SK-N-SH treated with all-trans-retinoic acid at 6 μM for 48 hours (cell line): ENCODE measurements around the gene LTBP2.

Source experiments
- ATAC-seq: fragments of 200-7000 bp; cut with Tn5 transposase; 3 replicates; pipeline ENCODE4 v1.9.1; 2020; ENCODE audit warnings: mild to moderate bottlenecking, moderate library complexity
- ARNTL ChIP-seq: fragments of 450-650 bp; formaldehyde crosslinking; IDR thresholded peaks from 2 replicates; pipeline ENCODE4 v1.5.0; 2020; ENCODE audit warnings: low read depth, mild to moderate bottlenecking, moderate library complexity, borderline replicate concordance
- CSDC2 ChIP-seq: fragments of 250-450 bp; sonication (Bioruptor Pico); IDR thresholded peaks from 2 replicates; pipeline ENCODE4 v1.5.0; 2020; ENCODE audit warnings: mild to moderate bottlenecking, moderate library complexity
- ESRRG ChIP-seq: fragments of 250-450 bp; sonication (Bioruptor Pico); IDR thresholded peaks from 2 replicates; pipeline ENCODE4 v1.6.1; 2021; ENCODE audit warnings: mild to moderate bottlenecking
- GLIS3 ChIP-seq: fragments of 250-450 bp; sonication (Bioruptor Pico); IDR thresholded peaks from 2 replicates; pipeline ENCODE4 v1.5.0; 2020; ENCODE audit warnings: mild to moderate bottlenecking, moderate library complexity
- ISL1 ChIP-seq: fragments of 250-450 bp; sonication (Bioruptor Pico); IDR thresholded peaks from 2 replicates; pipeline ENCODE4 v2.1.2; 2022; ENCODE audit warnings: mild to moderate bottlenecking, moderate library complexity
- PATZ1 ChIP-seq: fragments of 250-450 bp; sonication (Bioruptor Pico); IDR thresholded peaks from 2 replicates; pipeline ENCODE4 v1.8.0; 2020; ENCODE audit warnings: mild to moderate bottlenecking, moderate library complexity, borderline replicate concordance
- RARB ChIP-seq: fragments of 250-450 bp; sonication (Bioruptor Pico); IDR thresholded peaks from 2 replicates; pipeline ENCODE4 v1.8.0; 2021; ENCODE audit warnings: mild to moderate bottlenecking, moderate library complexity
- SNAI2 ChIP-seq: fragments of 250-450 bp; sonication (Bioruptor Pico); IDR thresholded peaks from 2 replicates; pipeline ENCODE4 v1.5.0; 2020; ENCODE audit warnings: mild to moderate bottlenecking, moderate library complexity
- TCF4 ChIP-seq: fragments of 250-450 bp; sonication (Bioruptor Pico); IDR thresholded peaks from 2 replicates; pipeline ENCODE4 v1.8.0; 2021; ENCODE audit warnings: mild to moderate bottlenecking, moderate library complexity, borderline replicate concordance
- TOX ChIP-seq: fragments of 250-450 bp; sonication (Bioruptor Pico); IDR thresholded peaks from 2 replicates; pipeline ENCODE4 v1.8.0; 2021; ENCODE audit warnings: mild to moderate bottlenecking, moderate library complexity, borderline replicate concordance
- ZC3H10 ChIP-seq: fragments of 250-450 bp; sonication (Bioruptor Pico); IDR thresholded peaks from 2 replicates; pipeline ENCODE4 v1.5.1; 2021; ENCODE audit warnings: mild to moderate bottlenecking, moderate library complexity
- ZFP3 ChIP-seq: fragments of 250-450 bp; sonication (Bioruptor Pico); IDR thresholded peaks from 2 replicates; pipeline ENCODE4 v1.5.0; 2020; ENCODE audit warnings: mild to moderate bottlenecking, moderate library complexity
- ZFP30 ChIP-seq: fragments of 450-650 bp; formaldehyde crosslinking; IDR thresholded peaks from 2 replicates; pipeline ENCODE4 v1.5.0; 2022; ENCODE audit warnings: mild to moderate bottlenecking, moderate library complexity
- ZNF565 ChIP-seq: fragments of 450-650 bp; formaldehyde crosslinking; conservative IDR thresholded peaks from 2 replicates; pipeline ENCODE4 v1.5.0; 2020; ENCODE audit warnings: low read depth, mild to moderate bottlenecking, moderate library complexity
- ZNF8 ChIP-seq: fragments of 450-650 bp; formaldehyde crosslinking; IDR thresholded peaks from 2 replicates; pipeline ENCODE4 v1.5.0; 2020; ENCODE audit warnings: mild to moderate bottlenecking, moderate library complexity
- TF ChIP-seq, protein P1 (sequence below): fragments of 250-450 bp; sonication (Bioruptor Pico); IDR thresholded peaks from 2 replicates; pipeline ENCODE4 v1.5.1; 2021; ENCODE audit warnings: mild to moderate bottlenecking, moderate library complexity
- TF ChIP-seq, protein P2 (sequence below): fragments of 250-450 bp; sonication (Bioruptor Pico); IDR thresholded peaks from 2 replicates; pipeline ENCODE4 v1.5.0; 2020; ENCODE audit warnings: mild to moderate bottlenecking, moderate library complexity

The LTBP2 gene

GRCh38 chr14:74501691-74502090 lies 110.3 kb downstream of the LTBP2 start:
- TF ChIP-seq ZFP30 (CRISPR knock-in tag): no peak
- TF ChIP-seq RARB (CRISPR knock-in tag): no peak
- no peak for TF ChIP-seq ZNF8 (CRISPR knock-in tag)
- TF ChIP-seq, protein P1, sequence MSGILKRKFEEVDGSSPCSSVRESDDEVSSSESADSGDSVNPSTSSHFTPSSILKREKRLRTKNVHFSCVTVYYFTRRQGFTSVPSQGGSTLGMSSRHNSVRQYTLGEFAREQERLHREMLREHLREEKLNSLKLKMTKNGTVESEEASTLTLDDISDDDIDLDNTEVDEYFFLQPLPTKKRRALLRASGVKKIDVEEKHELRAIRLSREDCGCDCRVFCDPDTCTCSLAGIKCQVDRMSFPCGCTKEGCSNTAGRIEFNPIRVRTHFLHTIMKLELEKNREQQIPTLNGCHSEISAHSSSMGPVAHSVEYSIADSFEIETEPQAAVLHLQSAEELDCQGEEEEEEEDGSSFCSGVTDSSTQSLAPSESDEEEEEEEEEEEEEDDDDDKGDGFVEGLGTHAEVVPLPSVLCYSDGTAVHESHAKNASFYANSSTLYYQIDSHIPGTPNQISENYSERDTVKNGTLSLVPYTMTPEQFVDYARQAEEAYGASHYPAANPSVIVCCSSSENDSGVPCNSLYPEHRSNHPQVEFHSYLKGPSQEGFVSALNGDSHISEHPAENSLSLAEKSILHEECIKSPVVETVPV (CRISPR knock-in tag): no peak
- TF ChIP-seq ESRRG (CRISPR knock-in tag): no peak
- TF ChIP-seq TOX (CRISPR knock-in tag): no peak
- TF ChIP-seq TCF4 (CRISPR knock-in tag): no peak
- no peak for TF ChIP-seq ZNF565
- no peak for TF ChIP-seq PATZ1 (CRISPR knock-in tag)
- no peak for TF ChIP-seq ZFP3 (CRISPR knock-in tag)
- TF ChIP-seq, protein P2, sequence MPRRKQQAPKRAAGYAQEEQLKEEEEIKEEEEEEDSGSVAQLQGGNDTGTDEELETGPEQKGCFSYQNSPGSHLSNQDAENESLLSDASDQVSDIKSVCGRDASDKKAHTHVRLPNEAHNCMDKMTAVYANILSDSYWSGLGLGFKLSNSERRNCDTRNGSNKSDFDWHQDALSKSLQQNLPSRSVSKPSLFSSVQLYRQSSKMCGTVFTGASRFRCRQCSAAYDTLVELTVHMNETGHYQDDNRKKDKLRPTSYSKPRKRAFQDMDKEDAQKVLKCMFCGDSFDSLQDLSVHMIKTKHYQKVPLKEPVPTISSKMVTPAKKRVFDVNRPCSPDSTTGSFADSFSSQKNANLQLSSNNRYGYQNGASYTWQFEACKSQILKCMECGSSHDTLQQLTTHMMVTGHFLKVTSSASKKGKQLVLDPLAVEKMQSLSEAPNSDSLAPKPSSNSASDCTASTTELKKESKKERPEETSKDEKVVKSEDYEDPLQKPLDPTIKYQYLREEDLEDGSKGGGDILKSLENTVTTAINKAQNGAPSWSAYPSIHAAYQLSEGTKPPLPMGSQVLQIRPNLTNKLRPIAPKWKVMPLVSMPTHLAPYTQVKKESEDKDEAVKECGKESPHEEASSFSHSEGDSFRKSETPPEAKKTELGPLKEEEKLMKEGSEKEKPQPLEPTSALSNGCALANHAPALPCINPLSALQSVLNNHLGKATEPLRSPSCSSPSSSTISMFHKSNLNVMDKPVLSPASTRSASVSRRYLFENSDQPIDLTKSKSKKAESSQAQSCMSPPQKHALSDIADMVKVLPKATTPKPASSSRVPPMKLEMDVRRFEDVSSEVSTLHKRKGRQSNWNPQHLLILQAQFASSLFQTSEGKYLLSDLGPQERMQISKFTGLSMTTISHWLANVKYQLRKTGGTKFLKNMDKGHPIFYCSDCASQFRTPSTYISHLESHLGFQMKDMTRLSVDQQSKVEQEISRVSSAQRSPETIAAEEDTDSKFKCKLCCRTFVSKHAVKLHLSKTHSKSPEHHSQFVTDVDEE (CRISPR knock-in tag): no peak
- TF ChIP-seq, all 23 proteins: peak for 0
- no peak for ATAC-seq

GRCh38 chr14:74501135-74501614 lies 110.9 kb downstream of the LTBP2 start:
- ATAC-seq: peak; percentile 78
- TF ChIP-seq ZNF8 (CRISPR knock-in tag) (no peak), SNAI2 (CRISPR knock-in tag) (no peak)
- TF ChIP-seq, protein P1 (CRISPR knock-in tag): no peak
- TF ChIP-seq, all 23 proteins: peak for 0

- TF ChIP-seq CSDC2 (CRISPR knock-in tag) (no peak), ZC3H10 (no peak), ZFP30 (CRISPR knock-in tag) (no peak), TCF4 (CRISPR knock-in tag) (no peak), SNAI2 (CRISPR knock-in tag) (no peak), ISL1 (CRISPR knock-in tag) (no peak), GLIS3 (no peak), ZNF565 (no peak), ARNTL (CRISPR knock-in tag) (no peak)
- TF ChIP-seq, protein P2 (CRISPR knock-in tag): no peak
- TF ChIP-seq, protein P1 (CRISPR knock-in tag): no peak
- ATAC-seq: peak; percentile 15; the same call in 1 of the 3 replicates
Observed at GRCh38 chr14:74500417-74501134, 111.5 kb downstream of the LTBP2 start.
